GM12878 (cell line): ENCODE measurements around the gene RAC2. TPM values are rescaled to one million over a fixed set of nuclear protein-coding genes. Genes with fewer than 3 reads are reported as not detected.

ENCODE experiments used
- ATAC-seq: fragments of 200-7000 bp; cut with Tn5 transposase; 3 replicates; pipeline ENCODE4 v1.9.1; 2020; ENCODE audit warnings: mild to moderate bottlenecking, moderate library complexity
- BruUV-seq: library from RNA; stranded (reverse); fragments of 400-500 nt; replicated peaks from 2 replicates; lab custom pipeline; 2021; lab: Mats Ljungman, UMichigan
- CTCF ChIA-PET: fragments of 300-600 bp; sonication (Branson Sonifier 250); formaldehyde crosslinking; extraction: SDS; loops from one replicate; lab custom pipeline; 2021; ENCODE audit warnings: inconsistent platforms; lab: Yijun Ruan, JAX
- POLR2A ChIA-PET: fragments of 350-600 bp; formaldehyde crosslinking; extraction: SDS; loops from one replicate; lab custom pipeline; 2021; ENCODE audit warnings: inconsistent platforms; lab: Charles Lee
- RAD21 ChIA-PET: fragments of 300-600 bp; sonication (Branson Sonifier 250); formaldehyde crosslinking; loops from one replicate; lab custom pipeline; 2023; ENCODE audit warnings: antibody characterized with exemption; ENCODE audit not compliant: unreplicated experiment; lab: Charles Lee
- SMC1A ChIA-PET: fragments of 300-600 bp; sonication (Branson Sonifier 250); formaldehyde crosslinking; loops from one replicate; lab custom pipeline; 2023; ENCODE audit not compliant: unreplicated experiment, uncharacterized antibody; lab: Charles Lee
- DNase-seq: peaks from one replicate; pipeline ENCODE4 v3.0.0-alpha.2; 2011; ENCODE audit warnings: low read depth, low spot score
- FAIRE-seq: peaks from 3 replicates; lab custom pipeline; 2011; peaks lifted over from hg19 to GRCh38; lab: Jason Lieb, UNC
- H2AFZ ChIP-seq: 2 replicates; pipeline ENCODE4 v1.6.0; 2011; ENCODE audit warnings: low read depth, low read length, control low read depth; ENCODE audit not compliant: control insufficient read depth
- H3K27ac ChIP-seq: 2 replicates; pipeline ENCODE4 v1.5.1; 2011; ENCODE audit warnings: control low read depth; ENCODE audit not compliant: control insufficient read depth, insufficient read depth
- H3K27me3 ChIP-seq, 2 experiments: replicated peaks in 1 of 2; 2 replicates each; pipeline versions ENCODE4 v1.6.0 to v1.6.1; 2011; ENCODE audit warnings: low read length in 1 of 2; ENCODE audit not compliant: control insufficient read depth in 2 of 2, insufficient read depth in 2 of 2
- H3K36me3 ChIP-seq, 2 experiments: 2 replicates each; pipeline ENCODE4 v1.5.1; 2011; ENCODE audit warnings: low read length in 1 of 2; ENCODE audit not compliant: control insufficient read depth in 2 of 2, insufficient read depth in 2 of 2
- H3K4me1 ChIP-seq: 2 replicates; pipeline ENCODE4 v1.6.1; 2011; ENCODE audit warnings: mild to moderate bottlenecking, low read length, moderate library complexity, mixed read lengths; ENCODE audit not compliant: control insufficient read depth, insufficient read depth
- H3K4me2 ChIP-seq: 2 replicates; pipeline ENCODE4 v1.6.0; 2011; ENCODE audit warnings: control low read depth; ENCODE audit not compliant: control insufficient read depth, insufficient read depth
- H3K4me3 ChIP-seq: fragments of 200-600 bp; sonication (generic); 2 replicates; pipeline ENCODE4 v1.5.1; 2016
- H3K79me2 ChIP-seq: 2 replicates; pipeline ENCODE4 v1.6.0; 2011; ENCODE audit warnings: low read length; ENCODE audit not compliant: control insufficient read depth, insufficient read depth
- H3K9ac ChIP-seq: 2 replicates; pipeline ENCODE4 v1.8.0; 2011; ENCODE audit warnings: low read length, control low read depth, mixed read lengths; ENCODE audit not compliant: control insufficient read depth, insufficient read depth
- H3K9me3 ChIP-seq: replicated peaks from 3 replicates; pipeline ENCODE4 v1.5.1; 2011; ENCODE audit warnings: mild to moderate bottlenecking, low read length; ENCODE audit not compliant: control insufficient read depth, insufficient read depth
- H4K20me1 ChIP-seq: 2 replicates; pipeline ENCODE4 v1.6.0; 2011; ENCODE audit not compliant: control insufficient read depth, insufficient read depth
- BACH1 ChIP-seq: fragments of 450-650 bp; IDR thresholded peaks from 2 replicates; pipeline ENCODE4 v1.6.1; 2017; ENCODE audit warnings: mild to moderate bottlenecking, borderline replicate concordance
- BRCA1 ChIP-seq: IDR thresholded peaks from 2 replicates; pipeline ENCODE4 v1.6.1; 2011; ENCODE audit warnings: low read depth, low read length, improper control_type of control experiment
- CREB1 ChIP-seq: IDR thresholded peaks from 2 replicates; pipeline ENCODE4 v1.6.1; 2012; ENCODE audit warnings: low read depth, mild to moderate bottlenecking, inconsistent platforms
- HDGF ChIP-seq: fragments of 450-650 bp; IDR thresholded peaks from 2 replicates; pipeline ENCODE4 v1.6.1; 2016; ENCODE audit warnings: antibody characterized with exemption
- JUNB ChIP-seq: IDR thresholded peaks from 2 replicates; pipeline ENCODE4 v1.6.1; 2016; ENCODE audit warnings: antibody characterized with exemption, mild to moderate bottlenecking
- MAX ChIP-seq: IDR thresholded peaks from 2 replicates; pipeline ENCODE4 v1.6.1; 2012; ENCODE audit warnings: low read depth, low read length, improper control_type of control experiment
- NRF1 ChIP-seq: conservative IDR thresholded peaks from 2 replicates; pipeline ENCODE4 v1.6.1; 2011; ENCODE audit warnings: mild to moderate bottlenecking, low read depth, low read length, improper control_type of control experiment
- RB1 ChIP-seq: fragments of 450-650 bp; formaldehyde crosslinking; IDR thresholded peaks from 2 replicates; pipeline ENCODE4 v1.6.1; 2017; ENCODE audit warnings: mild to moderate bottlenecking, borderline replicate concordance
- SKIL ChIP-seq: fragments of 450-650 bp; IDR thresholded peaks from 2 replicates; pipeline ENCODE4 v1.6.1; 2017; ENCODE audit warnings: mild to moderate bottlenecking, low read depth, inconsistent platforms; ENCODE audit not compliant: poor library complexity, severe bottlenecking
- ZBED1 ChIP-seq: IDR thresholded peaks from 2 replicates; pipeline ENCODE4 v1.6.1; 2016; ENCODE audit warnings: borderline replicate concordance
- WGBS: methylation state at CpG from one replicate; pipeline ENCODE4 v1.1.6; 2016; ENCODE audit warnings: low lambda C conversion rate; ENCODE audit not compliant: insufficient replicate concordance, insufficient coverage; ENCODE audit errors: missing lambda C conversion rate; 5-methylcytosine and 5-hydroxymethylcytosine counted together
- in situ Hi-C: fragments of 300-500 bp; cut with MboI; formaldehyde crosslinking; loops from 9 replicates; pipeline ENCODE4 v1.14.3; 2018; ENCODE audit warnings: mixed read lengths
- intact Hi-C: fragments of 100-400 bp; cut with micrococcal nuclease; formaldehyde crosslinking; loops from one replicate; pipeline ENCODE4 v1.14.2; 2022; ENCODE audit not compliant: unreplicated experiment
- polyA plus RNA-seq, 11 experiments: library from polyadenylated mRNA; depleted of rRNA in 4 of 11; unstranded in 6 of 11; stranded (reverse) in 5 of 11; fragments of >200 nt; fragmentation: Nextera tagmentation in 4 of 11; fragmentation: Illumina TruSeq in 1 of 11; extraction: Ambion mirVana in 4 of 11; extraction: Trizol in 1 of 11; gene quantifications; 1 replicate in 1 of 11; 2 replicates in 10 of 11; pipeline versions ENCODE4 v1.2.1 to v1.2.3, GENCODE V29; 2011 to 2016; ENCODE audit warnings: inconsistent platforms in 2 of 11, missing spikeins in 2 of 11, low read depth in 1 of 11
- total RNA-seq, 4 experiments: library from RNA; depleted of rRNA in 3 of 4; stranded (reverse); fragments of >200 nt in 3 of 4; fragmentation: Illumina TruSeq in 1 of 4; extraction: Trizol in 1 of 4; gene quantifications; 2 replicates each; pipeline versions ENCODE4 v1.2.1 to v1.2.3, GENCODE V29; 2013 to 2021
- TF ChIP-seq, protein P1 (sequence below): fragments of 150-350 bp; IDR thresholded peaks from 2 replicates; pipeline ENCODE4 v1.6.1; 2016; ENCODE audit warnings: low read depth, low read length
- TF ChIP-seq, protein P2 (sequence below): IDR thresholded peaks from 2 replicates; pipeline ENCODE4 v1.6.1; 2011; ENCODE audit warnings: borderline replicate concordance, low read depth, mild to moderate bottlenecking, moderate library complexity, low read length; ENCODE audit not compliant: insufficient read depth, poor library complexity, severe bottlenecking

RAC2 gene
- total and polyA plus RNA-seq, 10 of the 15 experiments (the other 5 are each of a cell fraction or from before 2014, with no cell fraction given) = 102 to 386 (median 304) TPM

DNA sequence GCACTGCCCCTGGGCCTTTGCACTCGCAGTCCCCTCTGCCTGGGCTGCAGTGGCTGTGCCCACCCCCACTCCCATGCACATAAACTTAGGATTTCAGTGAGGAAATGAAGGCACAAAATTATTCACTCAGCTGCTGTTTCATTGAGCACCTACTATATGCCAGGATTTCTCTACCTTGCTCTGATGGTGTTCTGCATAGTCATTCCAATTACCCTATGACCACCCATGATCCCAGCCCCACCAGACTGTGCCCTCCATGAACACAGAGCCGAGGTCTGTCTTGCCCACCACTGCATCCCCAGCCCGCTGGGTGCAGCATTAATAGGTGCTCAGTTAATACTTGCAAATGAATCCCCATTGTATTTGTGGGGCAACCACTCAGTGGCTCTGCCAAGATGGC is 49.1 kb upstream of the RAC2 start:
- FAIRE-seq = no peak
- no peaks in the 10 kb centered on the region; the same call in 2 of the 3 replicates for H3K9me3 ChIP-seq
- H4K20me1 ChIP-seq = no peaks in the 10 kb centered on the region; the same call in 1 of the 2 replicates
- peaks cover 1 to 13% of the 10 kb centered on the region in 2 experiments; a peak in 3 of 4 replicates for H3K36me3 ChIP-seq
- H3K4me2 ChIP-seq = no peak overlapping the region
- H3K79me2 ChIP-seq = no peaks in the 10 kb centered on the region
- in situ Hi-C loops = no loop called here
- no TSS peak for BruUV-seq
- RAD21 ChIA-PET = no interaction called here
- CTCF ChIA-PET = no interaction called here
- TF ChIP-seq RB1 (no peak), CREB1 (no peak), BACH1 (no peak), SKIL (no peak), JUNB (no peak), ZBED1 (no peak), HDGF (no peak), NRF1 (no peak), BRCA1 (no peak), MAX (no peak)
- TF ChIP-seq, protein P1, sequence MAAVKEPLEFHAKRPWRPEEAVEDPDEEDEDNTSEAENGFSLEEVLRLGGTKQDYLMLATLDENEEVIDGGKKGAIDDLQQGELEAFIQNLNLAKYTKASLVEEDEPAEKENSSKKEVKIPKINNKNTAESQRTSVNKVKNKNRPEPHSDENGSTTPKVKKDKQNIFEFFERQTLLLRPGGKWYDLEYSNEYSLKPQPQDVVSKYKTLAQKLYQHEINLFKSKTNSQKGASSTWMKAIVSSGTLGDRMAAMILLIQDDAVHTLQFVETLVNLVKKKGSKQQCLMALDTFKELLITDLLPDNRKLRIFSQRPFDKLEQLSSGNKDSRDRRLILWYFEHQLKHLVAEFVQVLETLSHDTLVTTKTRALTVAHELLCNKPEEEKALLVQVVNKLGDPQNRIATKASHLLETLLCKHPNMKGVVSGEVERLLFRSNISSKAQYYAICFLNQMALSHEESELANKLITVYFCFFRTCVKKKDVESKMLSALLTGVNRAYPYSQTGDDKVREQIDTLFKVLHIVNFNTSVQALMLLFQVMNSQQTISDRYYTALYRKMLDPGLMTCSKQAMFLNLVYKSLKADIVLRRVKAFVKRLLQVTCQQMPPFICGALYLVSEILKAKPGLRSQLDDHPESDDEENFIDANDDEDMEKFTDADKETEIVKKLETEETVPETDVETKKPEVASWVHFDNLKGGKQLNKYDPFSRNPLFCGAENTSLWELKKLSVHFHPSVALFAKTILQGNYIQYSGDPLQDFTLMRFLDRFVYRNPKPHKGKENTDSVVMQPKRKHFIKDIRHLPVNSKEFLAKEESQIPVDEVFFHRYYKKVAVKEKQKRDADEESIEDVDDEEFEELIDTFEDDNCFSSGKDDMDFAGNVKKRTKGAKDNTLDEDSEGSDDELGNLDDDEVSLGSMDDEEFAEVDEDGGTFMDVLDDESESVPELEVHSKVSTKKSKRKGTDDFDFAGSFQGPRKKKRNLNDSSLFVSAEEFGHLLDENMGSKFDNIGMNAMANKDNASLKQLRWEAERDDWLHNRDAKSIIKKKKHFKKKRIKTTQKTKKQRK = no peak
- TF ChIP-seq, protein P2, sequence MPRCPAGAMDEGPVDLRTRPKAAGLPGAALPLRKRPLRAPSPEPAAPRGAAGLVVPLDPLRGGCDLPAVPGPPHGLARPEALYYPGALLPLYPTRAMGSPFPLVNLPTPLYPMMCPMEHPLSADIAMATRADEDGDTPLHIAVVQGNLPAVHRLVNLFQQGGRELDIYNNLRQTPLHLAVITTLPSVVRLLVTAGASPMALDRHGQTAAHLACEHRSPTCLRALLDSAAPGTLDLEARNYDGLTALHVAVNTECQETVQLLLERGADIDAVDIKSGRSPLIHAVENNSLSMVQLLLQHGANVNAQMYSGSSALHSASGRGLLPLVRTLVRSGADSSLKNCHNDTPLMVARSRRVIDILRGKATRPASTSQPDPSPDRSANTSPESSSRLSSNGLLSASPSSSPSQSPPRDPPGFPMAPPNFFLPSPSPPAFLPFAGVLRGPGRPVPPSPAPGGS = no peak
- TF ChIP-seq, all 136 proteins: peak for 0
- Histone ChIP-seq H3K27ac (no peak overlapping the region), H2AFZ (no peak overlapping the region), H3K9ac (no peak overlapping the region), H3K4me3 (no peak overlapping the region), H3K27me3 (no peaks in the 10 kb centered on the region), H3K4me1 (peaks cover 5% of the 10 kb centered on the region; the same call in 1 of the 2 replicates)
- intact Hi-C loops = no loop called here
- ChIA-PET POLR2A (interaction anchor here (1.2 kb wide), 1 partner anchor 21 kb away, joined by 3 read pairs; no protein-coding TSS in a partner anchor), SMC1A (no interaction called here)
- ATAC-seq (no peak), DNase-seq (no peak)
- WGBS = 84% methylated on average over 3 of the region's 3 CpGs
